ENCODE results near the gene CADM1. TPM values are rescaled to one million over a fixed set of nuclear protein-coding genes. Genes with fewer than 3 reads are reported as not detected.

Gene CADM1
- total RNA-seq, 1 experiment from 2014 or later, result 12.9 TPM

GRCh38 chr11:115173136-115173535 is 331.1 kb downstream of the CADM1 start:
- no peak for TF ChIP-seq CTCF (conservative IDR thresholded peaks at IDR 0.05; ENCODE audit: low read depth, low read length)
- TF ChIP-seq EZH2 (IDR thresholded peaks at IDR 0.05; ENCODE audit: borderline replicate concordance, low read depth, low read length, poor library complexity, severe bottlenecking), result no peak
- ChIA-PET CTCF (interaction anchor here (0.7 kb wide), 2 partner anchors 54 to 1245 kb away, joined by 5 to 18 read pairs; no protein-coding TSS in a partner anchor), POLR2A (ENCODE audit: low non-redundant PET) (no interaction called here)
- intact Hi-C loops (cut with micrococcal nuclease; ENCODE audit: unreplicated experiment), result no loop called here
- no peak overlapping the region for H3K4me3 ChIP-seq (ENCODE audit: low read depth, low read length, poor library complexity, severe bottlenecking)
- DNase-seq (ENCODE audit: low spot score), result no peak
- no peaks in the 10 kb centered on the region for H3K9me3 ChIP-seq (ENCODE audit: low read depth, low read length, poor library complexity, severe bottlenecking)
- H3K4me1 ChIP-seq (ENCODE audit: insufficient read depth, low read length, poor library complexity, severe bottlenecking), result no peaks in the 10 kb centered on the region
- H3K27ac ChIP-seq (ENCODE audit: low read depth, low read length, poor library complexity, severe bottlenecking), result no peak overlapping the region
- BruUV-seq (replicated peaks), result no TSS peak
- no peaks in the 10 kb centered on the region for H3K36me3 ChIP-seq (ENCODE audit: insufficient read depth, low read length, poor library complexity, severe bottlenecking)
- H3K27me3 ChIP-seq (replicated peaks; ENCODE audit: insufficient read depth, low read depth, low read length, poor library complexity), result no peaks in the 10 kb centered on the region

GRCh38 chr11:115170133-115170815 is 333.9 kb downstream of the CADM1 start:
- intact Hi-C loops (cut with micrococcal nuclease; ENCODE audit: unreplicated experiment), result no loop called here
- Histone ChIP-seq H3K36me3 (ENCODE audit: insufficient read depth, low read length, poor library complexity, severe bottlenecking) (no peaks in the 10 kb centered on the region), H3K27me3 (replicated peaks; ENCODE audit: insufficient read depth, low read depth, low read length, poor library complexity) (no peaks in the 10 kb centered on the region), H3K9me3 (ENCODE audit: low read depth, low read length, poor library complexity, severe bottlenecking) (no peaks in the 10 kb centered on the region), H3K4me3 (ENCODE audit: low read depth, low read length, poor library complexity, severe bottlenecking) (no peak overlapping the region), H3K27ac (ENCODE audit: low read depth, low read length, poor library complexity, severe bottlenecking) (no peak overlapping the region), H3K4me1 (ENCODE audit: insufficient read depth, low read length, poor library complexity, severe bottlenecking) (no peaks in the 10 kb centered on the region)
- TF ChIP-seq EZH2 (IDR thresholded peaks at IDR 0.05; ENCODE audit: borderline replicate concordance, low read depth, low read length, poor library complexity, severe bottlenecking), result no peak
- TF ChIP-seq CTCF (conservative IDR thresholded peaks at IDR 0.05; ENCODE audit: low read depth, low read length), result peak; percentile 86
- BruUV-seq (replicated peaks), result no TSS peak
- ChIA-PET POLR2A (ENCODE audit: low non-redundant PET) (no interaction called here), CTCF (no interaction called here)
- DNase-seq (ENCODE audit: low spot score), result peak; percentile 48

- no peaks in the 10 kb centered on the region for H3K9me3 ChIP-seq (ENCODE audit: low read depth, low read length, poor library complexity, severe bottlenecking)
- no peak for TF ChIP-seq CTCF (conservative IDR thresholded peaks at IDR 0.05; ENCODE audit: low read depth, low read length)
- no peak for TF ChIP-seq EZH2 (IDR thresholded peaks at IDR 0.05; ENCODE audit: borderline replicate concordance, low read depth, low read length, poor library complexity, severe bottlenecking)
- POLR2A ChIA-PET (ENCODE audit: low non-redundant PET), result no interaction called here
- H3K4me3 ChIP-seq (ENCODE audit: low read depth, low read length, poor library complexity, severe bottlenecking), result no peak overlapping the region
- no TSS peak for BruUV-seq (replicated peaks)
- no peak overlapping the region for H3K27ac ChIP-seq (ENCODE audit: low read depth, low read length, poor library complexity, severe bottlenecking)
- no peaks in the 10 kb centered on the region for H3K36me3 ChIP-seq (ENCODE audit: insufficient read depth, low read length, poor library complexity, severe bottlenecking)
- H3K27me3 ChIP-seq (replicated peaks; ENCODE audit: insufficient read depth, low read depth, low read length, poor library complexity), result no peaks in the 10 kb centered on the region
- DNase-seq (ENCODE audit: low spot score), result no peak
- intact Hi-C loops (cut with micrococcal nuclease; ENCODE audit: unreplicated experiment), result no loop called here
- H3K4me1 ChIP-seq (ENCODE audit: insufficient read depth, low read length, poor library complexity, severe bottlenecking), result no peaks in the 10 kb centered on the region
- CTCF ChIA-PET, result interaction anchor here (0.7 kb wide), 1 partner anchor 1547 kb away, joined by 8 read pairs; no protein-coding TSS in a partner anchor
Observed at GRCh38 chr11:115169251-115169650, 335.0 kb downstream of the CADM1 start.
